Uterus (tissue), 2 donors: ENCODE data around the gene BCL2L14.

Experiments
- CTCF ChIP-seq, 4 experiments: fragments of 200-600 bp in 2 of 4; fragments of 450-650 bp in 2 of 4; sonication (generic) in 2 of 4; IDR thresholded peaks; one replicate each; pipeline ENCODE4 v1.5.1; 2016 to 2019; ENCODE audit warnings: antibody characterized with exemption in 4 of 4, mild to moderate bottlenecking in 2 of 4, moderate library complexity in 1 of 4
- POLR2A ChIP-seq, 2 donors: fragments of 450-650 bp; IDR thresholded peaks; one replicate each; pipeline ENCODE4 v1.6.1; 2016; ENCODE audit warnings: antibody characterized with exemption in 2 of 2, mild to moderate bottlenecking in 1 of 2, moderate library complexity in 1 of 2

- TF ChIP-seq CTCF (IDR thresholded peaks at IDR 0.05) (no peak), POLR2A (IDR thresholded peaks at IDR 0.05) (no peak)
Measured at GRCh38 chr12:12029653-12030052, 41.1 kb upstream of the BCL2L14 start.
